Neutrophil (primary cell): Measurements from ENCODE around the gene ARHGEF7.

Experiments used
- H3K27ac ChIP-seq: fragments of 200-600 bp; sonication (generic); 2 replicates; pipeline ENCODE4 v1.5.1; 2016; ENCODE audit warnings: mild to moderate bottlenecking, moderate library complexity
- H3K27me3 ChIP-seq: fragments of 200-600 bp; sonication (generic); 2 replicates; pipeline ENCODE4 v1.6.0; 2016; ENCODE audit warnings: mild to moderate bottlenecking
- H3K36me3 ChIP-seq: fragments of 200-600 bp; sonication (generic); 2 replicates; pipeline ENCODE4 v1.5.1; 2017
- H3K4me1 ChIP-seq, 2 experiments: fragments of 200-600 bp in 1 of 2; sonication (generic) in 1 of 2; 1 replicate in 1 of 2; 2 replicates in 1 of 2; pipeline versions ENCODE4 v1.5.1 to v1.6.1; 2013 to 2016; ENCODE audit warnings: low read depth in 1 of 2, low read length in 1 of 2, mild to moderate bottlenecking in 1 of 2, moderate library complexity in 1 of 2; ENCODE audit not compliant: control insufficient read depth in 1 of 2, insufficient read depth in 1 of 2
- H3K4me3 ChIP-seq, 2 experiments: fragments of 200-600 bp in 1 of 2; sonication (generic) in 1 of 2; 1 replicate in 1 of 2; 2 replicates in 1 of 2; pipeline ENCODE4 v1.5.1; 2013 to 2016; ENCODE audit warnings: low read depth in 1 of 2, low read length in 1 of 2, mild to moderate bottlenecking in 1 of 2, moderate library complexity in 1 of 2
- H3K9me3 ChIP-seq: fragments of 200-600 bp; sonication (generic); 2 replicates; pipeline ENCODE4 v1.5.1; 2016
- CTCF ChIP-seq: fragments of 200-600 bp; sonication (generic); IDR thresholded peaks from 2 replicates; pipeline ENCODE4 v1.5.1; 2016; ENCODE audit warnings: antibody characterized with exemption

ARHGEF7 gene

GRCh38 chr13:111292710-111293485 is 177.8 kb downstream of the ARHGEF7 start:
- H3K27me3 ChIP-seq: no peaks in the 10 kb centered on the region
- H3K36me3 ChIP-seq: peaks cover 97% of the 10 kb centered on the region
- H3K9me3 ChIP-seq: no peaks in the 10 kb centered on the region
- no peak overlapping the region for H3K27ac ChIP-seq
- H3K4me1 ChIP-seq: no peaks in the 10 kb centered on the region
- no peak overlapping the region for H3K4me3 ChIP-seq
- TF ChIP-seq CTCF: no peak

GRCh38 chr13:111295886-111296285 is 180.8 kb downstream of the ARHGEF7 start:
- no peak overlapping the region for H3K4me3 ChIP-seq
- TF ChIP-seq CTCF: no peak
- no peaks in the 10 kb centered on the region for H3K27me3 ChIP-seq
- H3K9me3 ChIP-seq: no peaks in the 10 kb centered on the region
- H3K36me3 ChIP-seq: peaks cover 87% of the 10 kb centered on the region
- no peak overlapping the region for H3K27ac ChIP-seq
- H3K4me1 ChIP-seq: no peaks in the 10 kb centered on the region

DNA sequence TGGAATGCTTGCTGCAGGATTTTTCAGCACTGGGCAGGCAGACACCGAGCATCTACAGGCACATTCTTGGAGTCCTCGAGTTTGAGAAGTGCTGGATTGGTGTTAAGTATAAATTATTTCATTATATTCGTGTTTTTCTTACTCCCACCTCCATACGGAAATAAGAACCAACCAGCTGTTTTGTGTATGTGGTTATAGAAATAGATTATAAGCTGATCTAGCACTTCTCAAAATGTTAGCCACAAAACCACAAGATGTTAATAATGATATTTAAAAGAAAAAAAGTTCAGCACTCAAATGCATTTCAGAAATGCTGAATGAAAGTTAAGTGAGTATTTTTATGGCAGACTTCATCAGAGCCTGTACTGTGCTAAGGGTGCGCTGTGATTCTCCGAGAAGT is 181.3 kb downstream of the ARHGEF7 start:
- no peak overlapping the region for H3K27ac ChIP-seq
- H3K27me3 ChIP-seq: no peaks in the 10 kb centered on the region
- no peaks in the 10 kb centered on the region for H3K4me1 ChIP-seq
- H3K36me3 ChIP-seq: peaks cover 87% of the 10 kb centered on the region
- no peak overlapping the region for H3K4me3 ChIP-seq
- no peak for TF ChIP-seq CTCF
- no peaks in the 10 kb centered on the region for H3K9me3 ChIP-seq

DNA sequence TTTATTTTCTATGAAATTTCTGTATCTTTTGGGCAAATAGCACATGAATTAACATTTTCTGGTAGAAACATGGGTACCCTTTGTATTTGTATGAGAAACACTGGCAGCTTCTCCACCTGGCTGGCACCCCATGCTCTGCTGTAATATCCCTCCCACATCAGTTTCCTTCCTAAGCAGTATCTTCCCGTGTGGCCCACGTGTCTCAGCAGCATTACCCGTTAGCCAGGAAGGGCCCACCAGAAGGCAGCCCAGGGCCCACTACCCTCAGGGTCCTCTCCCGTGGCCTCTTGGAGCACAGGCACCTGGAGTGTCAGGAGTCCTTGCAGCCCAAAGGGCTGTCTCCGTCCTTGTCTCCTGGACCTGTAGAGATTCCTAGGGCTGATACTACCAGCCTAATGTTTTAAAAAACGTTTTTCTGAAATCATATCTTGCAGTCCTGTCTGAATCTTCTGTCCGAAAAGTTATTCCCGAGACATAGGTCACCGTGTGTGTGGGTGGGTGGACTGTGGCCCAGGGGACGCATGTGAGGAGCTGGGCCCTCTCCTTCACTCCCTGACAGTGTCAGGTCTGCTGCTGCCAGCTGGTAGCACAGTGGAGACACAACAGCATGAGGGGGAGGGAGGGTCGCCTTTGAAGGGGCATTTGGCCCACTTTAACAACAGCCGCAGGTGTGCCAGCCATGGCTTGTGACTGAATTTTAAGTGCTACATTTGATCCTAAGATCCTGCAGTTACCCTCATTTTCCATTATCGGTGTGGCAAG is 183.3 kb downstream of the ARHGEF7 start:
- TF ChIP-seq CTCF: no peak
- peaks cover 87% of the 10 kb centered on the region for H3K36me3 ChIP-seq

GRCh38 chr13:111302045-111302726 is 187.1 kb downstream of the ARHGEF7 start:
- no peak for TF ChIP-seq CTCF
- H3K27ac ChIP-seq: no peak overlapping the region
- H3K4me1 ChIP-seq: no peaks in the 10 kb centered on the region
- no peaks in the 10 kb centered on the region for H3K27me3 ChIP-seq
- H3K9me3 ChIP-seq: no peaks in the 10 kb centered on the region
- no peak overlapping the region for H3K4me3 ChIP-seq
- peaks cover 88% of the 10 kb centered on the region for H3K36me3 ChIP-seq

More for the DNA sequence above, 183.3 kb downstream of the ARHGEF7 start:
- H3K27ac ChIP-seq: no peak overlapping the region
- no peaks in the 10 kb centered on the region for H3K9me3 ChIP-seq
- no peaks in the 10 kb centered on the region for H3K4me1 ChIP-seq
- no peak overlapping the region for H3K4me3 ChIP-seq
- H3K27me3 ChIP-seq: no peaks in the 10 kb centered on the region
